RWPE1 (cell line): ENCODE data around the gene AGPS.

ENCODE experiments used
- CTCF ChIA-PET: fragments of 350-600 bp; sonication (Branson Sonifier 250); formaldehyde crosslinking; extraction: SDS; loops from one replicate; lab custom pipeline; 2021; lab: Yijun Ruan, JAX
- POLR2A ChIA-PET: fragments of 400-600 bp; formaldehyde crosslinking; extraction: SDS; loops from one replicate; lab custom pipeline; 2020; ENCODE audit warnings: antibody characterized with exemption; ENCODE audit not compliant: low non-redundant PET; lab: Yijun Ruan, JAX
- DNase-seq: peaks from one replicate; pipeline ENCODE4 v3.0.0; 2012; ENCODE audit warnings: low spot score
- H3K27ac ChIP-seq: fragments of 450-650 bp; 2 replicates; pipeline ENCODE4 v1.5.1; 2017
- TF ChIP-seq, protein P1 (sequence below): fragments of 450-650 bp; conservative IDR thresholded peaks from 2 replicates; pipeline ENCODE4 v1.5.1; 2017; ENCODE audit warnings: low read depth, mild to moderate bottlenecking

AGPS gene

DNA sequence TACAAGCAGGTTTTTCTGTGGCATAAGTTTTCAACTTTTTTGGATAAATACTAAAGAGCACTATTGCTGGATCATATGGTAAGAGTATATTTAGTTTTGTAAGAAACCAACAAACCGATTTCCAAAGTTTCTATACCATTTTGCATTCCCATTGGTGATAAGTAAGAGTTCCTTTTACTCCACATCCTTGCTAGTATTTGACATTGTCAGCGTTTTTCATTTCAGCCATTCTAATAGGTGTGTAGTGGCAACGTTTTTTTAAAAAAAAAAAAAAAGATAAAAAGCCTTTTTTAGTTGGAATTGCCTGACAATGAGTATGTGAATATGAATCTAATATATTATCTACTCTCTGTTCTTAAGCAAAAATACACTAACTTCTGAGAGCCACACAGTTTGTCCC, 185.9 kb downstream of the AGPS start:
- CTCF ChIA-PET, result interaction anchor here (0.7 kb wide), 1 partner anchor 203 kb away, joined by 3 read pairs; no protein-coding TSS in a partner anchor

DNA sequence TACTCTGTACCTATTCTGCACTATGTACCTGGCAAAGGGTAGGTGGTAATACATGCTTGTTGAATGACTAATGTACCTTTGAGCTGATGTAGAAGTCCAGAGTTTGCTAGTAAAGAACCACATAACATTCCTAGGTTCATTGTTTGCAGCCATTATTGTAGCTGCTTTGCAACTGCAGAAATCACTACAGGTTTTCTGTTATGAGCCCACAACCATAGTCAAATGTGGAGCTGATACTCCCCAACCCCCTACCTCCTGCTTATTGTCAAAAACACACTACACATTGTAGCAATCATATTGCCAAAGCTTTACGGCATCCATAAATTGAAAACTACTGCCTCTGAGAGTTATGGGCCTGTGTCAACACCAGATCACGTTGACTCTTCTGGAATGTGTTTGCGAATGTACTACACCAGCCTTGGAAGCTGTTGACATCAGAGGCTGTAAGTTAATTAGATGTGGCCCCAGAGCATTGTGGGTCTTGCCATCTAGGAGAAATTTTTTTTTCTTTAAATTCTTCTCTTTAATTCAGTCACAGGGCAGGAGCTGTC, 187.0 kb downstream of the AGPS start:
- CTCF ChIA-PET, result interaction anchor here (0.7 to 0.8 kb wide), 2 partner anchors 91 to 1108 kb away, joined by 3 read pairs; no protein-coding TSS in a partner anchor

More for the DNA sequence above, 185.9 kb downstream of the AGPS start:
- TF ChIP-seq, protein P1, sequence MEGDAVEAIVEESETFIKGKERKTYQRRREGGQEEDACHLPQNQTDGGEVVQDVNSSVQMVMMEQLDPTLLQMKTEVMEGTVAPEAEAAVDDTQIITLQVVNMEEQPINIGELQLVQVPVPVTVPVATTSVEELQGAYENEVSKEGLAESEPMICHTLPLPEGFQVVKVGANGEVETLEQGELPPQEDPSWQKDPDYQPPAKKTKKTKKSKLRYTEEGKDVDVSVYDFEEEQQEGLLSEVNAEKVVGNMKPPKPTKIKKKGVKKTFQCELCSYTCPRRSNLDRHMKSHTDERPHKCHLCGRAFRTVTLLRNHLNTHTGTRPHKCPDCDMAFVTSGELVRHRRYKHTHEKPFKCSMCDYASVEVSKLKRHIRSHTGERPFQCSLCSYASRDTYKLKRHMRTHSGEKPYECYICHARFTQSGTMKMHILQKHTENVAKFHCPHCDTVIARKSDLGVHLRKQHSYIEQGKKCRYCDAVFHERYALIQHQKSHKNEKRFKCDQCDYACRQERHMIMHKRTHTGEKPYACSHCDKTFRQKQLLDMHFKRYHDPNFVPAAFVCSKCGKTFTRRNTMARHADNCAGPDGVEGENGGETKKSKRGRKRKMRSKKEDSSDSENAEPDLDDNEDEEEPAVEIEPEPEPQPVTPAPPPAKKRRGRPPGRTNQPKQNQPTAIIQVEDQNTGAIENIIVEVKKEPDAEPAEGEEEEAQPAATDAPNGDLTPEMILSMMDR, result no peak
- DNase-seq, result no peak
- H3K27ac ChIP-seq, result no peak overlapping the region
- POLR2A ChIA-PET, result no interaction called here

DNA sequence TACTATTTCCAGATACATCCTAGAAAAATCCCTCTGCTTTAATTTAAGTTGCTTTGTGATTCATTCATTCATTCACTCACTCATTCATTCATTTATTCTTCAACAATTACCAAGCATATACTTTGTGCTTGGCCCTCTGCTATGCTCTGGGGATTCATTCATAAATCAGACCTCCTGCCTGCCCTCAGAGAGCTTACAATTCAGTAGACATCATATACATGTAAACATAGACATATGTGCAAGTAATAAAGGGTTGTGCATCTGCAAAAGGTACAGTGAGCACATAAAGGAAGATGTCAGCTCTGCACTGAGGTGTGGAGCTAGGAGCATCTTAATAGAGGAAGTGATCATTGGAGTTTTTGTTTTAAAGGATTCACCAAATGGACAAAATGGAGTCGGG, 189.4 kb downstream of the AGPS start:
- TF ChIP-seq, protein P1, result no peak
- POLR2A ChIA-PET, result no interaction called here
- no peak for DNase-seq
- no peak overlapping the region for H3K27ac ChIP-seq
- CTCF ChIA-PET, result no interaction called here

More for the DNA sequence above, 187.0 kb downstream of the AGPS start:
- no peak overlapping the region for H3K27ac ChIP-seq
- POLR2A ChIA-PET, result no interaction called here
- DNase-seq, result no peak
- TF ChIP-seq, protein P1, result no peak

DNA sequence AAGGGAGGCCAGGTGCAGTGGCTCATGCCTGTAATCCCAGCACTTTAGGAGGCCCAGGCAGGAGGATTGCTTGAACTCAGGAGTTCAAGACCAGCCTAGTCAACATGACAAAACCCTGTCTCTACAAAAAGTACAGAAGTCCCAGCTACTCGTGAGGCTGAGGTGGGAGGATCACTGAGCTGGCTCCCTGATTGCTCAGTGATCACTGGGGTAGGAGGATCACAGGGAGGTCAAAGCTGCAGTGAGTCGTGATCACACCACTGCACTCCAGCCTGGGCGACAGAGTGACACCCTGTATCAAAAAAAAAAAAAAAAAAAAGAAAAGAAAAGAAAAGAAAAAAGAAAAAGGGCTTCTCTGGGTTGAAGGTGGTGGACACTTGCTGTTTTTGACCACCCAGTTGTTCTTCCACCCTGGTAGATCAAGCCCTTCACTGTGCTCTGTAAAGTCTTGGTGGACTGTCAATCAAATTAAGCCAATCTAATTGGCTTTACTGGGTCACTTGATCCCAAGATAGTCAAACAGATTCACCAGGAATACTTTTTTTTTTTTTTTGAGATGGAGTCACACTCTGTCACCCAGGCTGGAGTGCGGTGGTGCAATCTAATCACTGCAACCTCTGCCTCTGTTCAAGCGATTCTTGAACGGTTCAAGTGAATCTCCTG, 191.6 kb downstream of the AGPS start:
- ChIA-PET CTCF (no interaction called here), POLR2A (no interaction called here)
- TF ChIP-seq, protein P1, result no peak
- no peak overlapping the region for H3K27ac ChIP-seq
- no peak for DNase-seq

DNA sequence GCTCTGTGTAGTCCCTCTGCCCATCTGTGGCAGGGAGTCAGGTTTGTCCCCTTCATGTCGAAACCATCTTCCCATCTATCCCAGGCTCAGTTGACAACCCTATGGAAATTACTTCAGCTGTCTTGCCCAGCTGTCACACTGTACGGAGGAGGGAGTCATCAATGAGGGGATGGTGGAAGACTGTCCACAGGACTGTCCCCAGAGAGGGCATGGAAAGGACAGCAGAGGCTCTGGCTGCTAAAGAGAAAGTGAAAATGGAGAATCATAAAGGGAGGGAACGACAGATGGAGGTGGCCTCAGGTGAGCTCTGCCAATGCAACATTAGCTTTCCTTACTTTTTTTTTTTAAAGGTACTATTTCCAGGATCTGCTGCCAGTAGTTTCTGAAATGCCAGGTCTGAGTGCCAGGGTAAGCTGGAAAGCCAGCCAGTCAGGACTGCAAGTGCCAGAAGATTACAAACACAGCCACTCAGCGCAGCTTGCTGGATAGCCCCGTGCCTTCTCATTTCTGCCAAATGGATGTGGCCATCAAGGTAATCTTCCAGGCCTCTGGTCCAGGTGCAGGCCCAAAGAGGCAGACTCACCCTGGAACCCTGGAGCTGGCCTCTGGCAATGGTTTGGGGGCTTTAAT, 192.8 kb downstream of the AGPS start:
- H3K27ac ChIP-seq, result no peak overlapping the region
- no peak for DNase-seq
- ChIA-PET POLR2A (no interaction called here), CTCF (no interaction called here)
- TF ChIP-seq, protein P1, result no peak

DNA sequence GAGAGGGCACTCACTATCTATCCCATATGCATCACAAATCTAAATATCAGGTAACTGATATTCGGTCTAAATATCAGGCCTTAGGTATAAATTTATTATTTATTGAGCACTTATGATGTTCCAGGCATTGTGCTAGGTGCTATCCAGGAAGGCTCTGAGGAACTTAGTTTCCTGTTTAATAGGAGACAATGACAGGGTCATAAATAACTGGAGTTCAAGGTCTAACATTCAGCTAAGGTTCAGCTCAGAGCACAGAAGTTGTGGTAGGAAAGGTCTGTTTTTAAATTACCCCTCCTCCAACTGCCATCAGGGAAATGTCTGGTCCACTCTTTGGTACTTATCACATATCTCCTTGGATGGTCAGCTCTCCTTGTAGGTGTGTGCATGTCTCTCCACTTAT, 193.6 kb downstream of the AGPS start:
- no peak overlapping the region for H3K27ac ChIP-seq
- TF ChIP-seq, protein P1, result no peak
- ChIA-PET POLR2A (no interaction called here), CTCF (interaction anchor here (0.6 kb wide), 1 partner anchor 214 kb away, joined by 3 read pairs; no protein-coding TSS in a partner anchor)
- DNase-seq, result no peak
